Measurements from ENCODE around the gene DAB2IP.

DAB2IP gene

DNA sequence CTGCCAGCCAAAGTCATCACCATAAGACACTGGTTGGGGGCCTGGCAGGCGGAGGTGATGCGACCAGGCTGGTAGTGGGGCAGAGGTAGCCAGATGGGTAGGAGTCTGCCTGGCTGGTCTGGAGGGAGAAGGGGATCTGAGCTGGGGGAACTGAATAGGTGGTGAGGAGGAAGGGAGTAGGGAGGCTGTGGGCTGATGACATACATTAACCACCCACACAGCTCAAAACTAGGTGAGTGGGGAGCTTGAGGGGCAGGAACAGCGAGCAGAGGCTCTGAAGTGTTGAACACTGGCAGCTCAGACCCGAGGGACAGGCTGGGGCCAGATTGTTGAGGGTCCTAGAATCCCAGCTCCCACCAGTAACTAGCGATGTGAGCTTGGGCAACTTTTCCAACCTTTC, 81.0 kb downstream of the DAB2IP start:
- H3K27ac ChIP-seq, result no peak overlapping the region
- TF ChIP-seq ZFX (IDR thresholded peaks at IDR 0.05) (no peak), CTCF (conservative IDR thresholded peaks at IDR 0.05) (no peak)

DNA sequence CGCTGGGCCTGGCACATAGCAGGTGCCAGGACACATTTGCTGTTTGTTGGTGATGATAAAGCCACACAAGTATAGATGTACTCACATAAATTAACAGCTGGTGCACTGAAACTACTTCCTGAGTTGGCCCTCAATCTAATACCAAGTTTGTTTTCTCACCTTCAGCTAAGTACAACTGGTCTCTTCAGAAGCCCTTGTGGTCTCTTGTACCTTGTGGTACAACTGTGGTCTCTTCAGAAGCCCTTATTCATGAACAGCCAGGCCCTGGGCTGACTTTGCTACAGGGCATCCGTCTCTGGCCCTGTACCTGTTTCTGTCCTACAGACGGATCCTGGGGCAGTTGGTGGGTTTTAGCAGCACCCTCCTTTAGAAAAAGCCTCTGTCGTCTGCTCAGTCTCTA, 81.5 kb downstream of the DAB2IP start:
- TF ChIP-seq ZFX (IDR thresholded peaks at IDR 0.05) (no peak), CTCF (conservative IDR thresholded peaks at IDR 0.05) (no peak)
- no peak overlapping the region for H3K27ac ChIP-seq

DNA sequence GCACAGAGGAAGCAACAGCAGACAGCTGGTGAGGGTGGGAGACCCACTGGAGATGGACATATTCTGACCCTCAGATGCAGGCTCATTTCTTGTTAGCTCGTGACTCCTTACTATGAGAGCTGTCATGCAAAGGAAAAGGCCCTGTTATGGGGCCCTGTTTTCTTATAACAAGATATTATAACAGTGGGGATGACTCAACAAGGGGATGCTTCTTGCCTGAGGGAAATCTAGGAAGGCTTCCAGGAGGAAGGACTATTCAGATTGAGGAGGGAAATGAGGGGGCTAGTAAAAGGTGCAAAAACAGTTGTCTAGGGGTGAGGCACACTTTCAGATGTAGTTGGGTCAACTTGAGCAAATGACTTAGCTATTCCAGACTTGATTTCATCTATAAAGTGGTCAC, 83.0 kb downstream of the DAB2IP start:
- H3K27ac ChIP-seq, result no peak overlapping the region
- no peak for TF ChIP-seq ZFX (IDR thresholded peaks at IDR 0.05)
- TF ChIP-seq CTCF (conservative IDR thresholded peaks at IDR 0.05), result no peak

DNA sequence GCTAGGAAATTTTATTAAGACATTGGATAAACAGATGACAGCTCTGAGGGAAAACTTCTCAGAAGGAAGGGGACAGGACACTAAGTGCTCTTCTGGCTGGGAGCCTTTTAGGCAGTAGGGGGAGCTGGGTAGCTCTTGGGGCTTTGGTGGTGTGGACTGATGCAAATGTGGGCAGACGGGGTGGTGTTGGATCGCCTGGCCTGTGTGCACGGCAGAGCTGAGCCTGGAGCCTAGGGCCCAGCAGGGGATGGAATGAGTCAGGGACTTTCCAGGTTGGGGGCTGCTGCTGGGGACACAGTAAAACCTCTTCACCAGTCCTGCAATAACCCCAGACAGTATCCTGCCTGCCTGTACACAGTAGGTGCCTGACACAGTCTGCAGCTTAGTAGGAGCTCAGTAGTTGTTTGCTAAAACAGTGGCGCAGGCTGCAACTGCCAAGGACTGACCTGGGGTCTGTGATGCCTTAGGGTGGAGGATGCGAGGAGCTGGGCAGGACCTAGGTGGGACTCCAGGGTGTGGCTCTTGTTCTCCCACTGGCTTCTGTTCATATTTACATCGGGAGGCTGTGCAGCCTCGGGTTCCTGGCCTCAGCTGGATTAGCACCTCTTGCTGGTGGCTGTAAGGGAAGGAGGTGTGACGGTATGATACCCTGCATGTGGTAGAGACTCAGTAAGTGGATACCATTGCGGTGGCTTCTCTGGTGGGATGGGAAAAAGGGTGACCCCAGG, 83.8 kb downstream of the DAB2IP start:
- no peak overlapping the region for H3K27ac ChIP-seq

DNA sequence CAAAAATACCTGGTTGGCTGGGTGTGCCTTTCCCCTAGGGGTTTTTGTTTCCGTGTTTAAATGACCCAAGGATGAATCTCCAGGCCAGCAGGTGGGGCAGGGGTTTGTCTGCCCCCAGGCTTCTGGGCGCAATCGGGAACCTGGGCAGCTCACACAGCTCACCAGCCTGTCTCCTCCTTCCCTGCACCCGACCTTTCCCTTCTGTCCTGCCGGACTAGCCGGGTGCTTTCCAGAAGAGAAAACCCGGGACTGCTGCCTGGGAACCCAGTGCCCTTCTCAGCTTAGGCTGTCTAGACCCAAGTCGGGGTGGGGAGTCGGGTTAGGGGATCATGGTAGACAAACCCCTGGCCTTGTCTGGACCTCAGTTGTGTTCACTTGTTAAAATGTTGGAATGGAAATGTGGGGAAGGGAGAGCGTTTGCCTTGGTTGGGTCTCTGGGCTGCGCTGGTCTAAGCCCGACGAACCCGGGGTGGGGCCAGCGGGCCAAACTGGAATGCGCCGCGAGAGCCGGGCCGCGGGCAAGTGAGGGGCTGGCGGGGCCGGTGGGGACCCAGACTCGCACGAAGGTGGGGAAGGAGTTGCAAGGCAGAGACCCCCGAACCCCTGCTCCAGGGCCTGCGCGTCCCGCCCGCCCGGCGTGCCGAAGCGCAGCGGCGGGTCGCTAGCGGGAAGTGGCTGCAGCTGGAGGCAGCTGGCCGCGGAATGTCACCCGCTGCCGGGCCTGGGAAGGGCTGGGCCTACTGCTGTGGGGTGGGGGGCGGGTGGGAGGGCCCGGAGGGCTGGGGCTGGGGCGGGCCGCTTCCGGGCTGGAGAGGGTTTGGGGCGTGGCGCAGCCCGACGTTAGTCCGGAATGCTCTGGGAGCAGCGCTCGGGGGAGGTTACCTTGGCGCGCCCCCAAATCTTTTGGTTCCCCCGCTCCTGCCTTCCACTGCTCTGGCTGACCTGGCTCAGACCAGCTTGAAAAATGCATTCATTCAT, 84.6 kb downstream of the DAB2IP start:
- no peak for TF ChIP-seq CTCF (conservative IDR thresholded peaks at IDR 0.05)
- no peak for TF ChIP-seq ZFX (IDR thresholded peaks at IDR 0.05)
- H3K27ac ChIP-seq, result no peak overlapping the region; the same call in 1 of the 2 replicates

More for the DNA sequence above, 83.8 kb downstream of the DAB2IP start:
- TF ChIP-seq CTCF (conservative IDR thresholded peaks at IDR 0.05), result no peak
- TF ChIP-seq ZFX (IDR thresholded peaks at IDR 0.05), result no peak

- TF ChIP-seq CTCF (conservative IDR thresholded peaks at IDR 0.05) (no peak), ZFX (IDR thresholded peaks at IDR 0.05) (no peak)
- peak overlapping the region; percentile 64 for H3K27ac ChIP-seq
Observed at GRCh38 chr9:121736934-121737462, 85.6 kb downstream of the DAB2IP start.
